Glomerular visceral epithelial cell (primary cell): ENCODE measurements around the gene AKTIP.

Experiments
- DNase-seq: peaks from one replicate; pipeline ENCODE4 v3.0.0-alpha.2; 2016; ENCODE audit errors: extremely low spot score

The AKTIP gene

DNA sequence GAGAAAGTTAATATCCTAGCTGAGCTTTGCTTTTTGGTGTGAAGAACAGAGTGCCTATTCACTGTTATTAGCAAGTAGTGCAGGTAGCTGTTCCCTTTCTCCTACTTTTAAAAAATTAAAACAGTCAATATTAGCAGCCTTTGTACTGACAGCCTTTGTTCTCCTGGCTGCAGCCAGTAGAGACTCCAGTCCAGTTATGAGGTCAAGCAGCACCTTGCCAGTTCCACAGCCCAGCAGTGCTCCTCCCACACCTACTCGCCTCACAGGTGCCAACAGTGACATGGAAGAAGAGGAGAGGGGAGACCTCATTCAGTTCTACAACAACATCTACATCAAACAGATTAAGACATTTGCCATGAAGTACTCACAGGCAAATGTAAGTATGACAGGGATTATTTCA is 22.6 kb downstream of the AKTIP start:
- DNase-seq = no peak

DNA sequence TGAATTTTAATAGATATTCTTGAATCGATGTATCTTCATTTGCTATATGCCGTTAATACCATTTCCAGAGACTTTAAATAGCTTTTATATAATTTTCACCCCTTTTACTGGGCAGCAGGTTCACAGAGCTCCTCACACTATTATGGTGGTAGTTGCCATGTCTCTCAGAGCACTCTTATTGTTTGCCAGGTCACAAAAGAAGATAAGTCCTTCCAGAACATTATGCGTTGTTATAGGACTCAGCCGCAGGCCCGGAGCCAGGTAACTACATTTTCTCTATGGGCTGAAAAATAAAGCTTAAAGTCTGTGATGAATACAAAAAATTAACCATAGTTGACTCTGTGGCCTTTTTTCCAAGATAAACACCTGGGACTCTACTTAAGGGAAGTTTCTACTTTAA is 24.0 kb downstream of the AKTIP start:
- DNase-seq = no peak

DNA sequence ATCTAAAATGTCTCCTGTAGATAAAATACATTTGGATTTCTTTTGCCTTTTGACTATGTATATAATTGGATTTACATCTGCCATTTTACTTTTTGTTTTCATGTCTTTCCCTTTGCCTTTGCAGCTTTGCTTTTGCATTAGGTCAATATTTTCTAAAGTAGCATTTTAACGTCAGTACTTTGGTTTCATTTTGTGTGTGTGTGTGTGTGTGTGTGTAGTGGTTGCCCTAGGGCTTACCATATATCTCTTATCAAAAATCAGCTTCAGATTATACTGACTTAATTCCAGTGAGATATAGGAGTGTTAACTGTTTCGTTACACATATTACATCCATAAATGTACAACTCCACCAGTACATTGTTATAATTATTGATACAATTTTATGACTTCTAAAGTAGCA is 26.1 kb downstream of the AKTIP start:
- DNase-seq = no peak

DNA sequence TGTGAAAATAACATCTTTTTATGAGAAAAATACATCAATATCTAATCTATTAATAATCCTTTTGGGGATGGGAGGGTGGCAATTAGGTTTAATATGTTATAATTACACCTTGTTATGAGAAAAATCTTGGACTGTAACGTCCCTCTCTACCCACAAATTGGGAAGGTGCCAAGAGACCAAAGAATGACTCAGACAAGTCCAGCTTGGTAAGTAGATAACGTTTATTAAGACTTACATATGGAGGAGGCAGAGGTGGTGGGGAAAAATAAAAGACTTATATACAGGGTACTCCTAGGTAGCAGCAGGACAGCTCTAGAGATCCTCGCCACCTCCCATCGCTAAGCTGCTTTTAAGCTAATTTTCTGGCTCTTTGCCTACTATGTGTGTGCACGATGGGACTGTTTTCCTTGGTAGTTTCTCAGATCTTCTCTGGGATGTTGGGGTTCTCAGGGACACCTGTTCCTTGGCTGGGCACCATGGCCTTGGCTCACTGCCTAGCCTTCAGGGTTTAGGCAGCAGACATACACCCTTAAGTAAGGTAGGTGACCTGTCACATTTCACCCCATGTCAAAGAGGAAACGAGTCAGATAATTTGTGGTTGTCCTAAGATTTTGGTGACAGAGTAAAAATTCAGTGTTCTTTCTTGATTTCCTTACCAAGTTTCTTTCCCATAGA is 37.3 kb downstream of the AKTIP start:
- peak; percentile 52 for DNase-seq

DNA sequence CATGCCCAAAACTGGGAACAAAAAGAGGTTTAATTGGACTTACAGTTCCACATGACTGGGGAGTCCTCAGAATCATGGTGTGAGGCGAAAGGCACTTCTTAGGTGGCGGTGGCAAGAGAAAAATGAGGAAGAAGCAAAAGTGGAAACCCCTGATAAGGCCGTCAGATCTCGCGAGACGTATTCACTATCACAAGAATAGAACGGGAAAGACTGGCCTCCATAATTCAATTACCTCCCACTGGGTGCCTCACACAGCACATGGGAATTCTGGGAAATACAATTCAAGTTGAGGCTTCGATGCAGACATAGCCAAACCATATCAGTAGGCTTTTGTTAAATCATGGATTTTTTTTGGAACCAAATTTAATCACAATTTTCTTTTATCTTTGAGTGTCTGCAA is 44.4 kb downstream of the AKTIP start:
- no peak for DNase-seq

DNA sequence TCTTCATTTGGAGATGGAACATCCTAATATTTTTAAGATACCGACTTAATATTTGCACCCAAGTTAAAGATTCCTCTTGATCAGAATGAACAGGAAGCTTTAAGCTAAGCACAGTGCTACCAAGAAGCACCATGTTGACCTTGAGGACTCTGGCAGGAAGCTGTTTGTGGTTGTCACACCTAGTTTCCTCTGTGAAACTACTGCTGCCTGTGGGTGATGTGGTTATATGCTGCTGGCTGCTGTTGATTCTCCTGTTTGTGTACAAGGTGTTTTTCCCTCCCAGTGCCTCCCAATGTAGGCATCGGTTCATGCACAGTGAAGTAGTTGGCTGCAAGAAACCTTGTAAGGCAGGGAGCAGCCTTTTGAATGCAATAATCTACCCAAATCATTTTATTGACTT is 45.3 kb downstream of the AKTIP start:
- no peak for DNase-seq

DNA sequence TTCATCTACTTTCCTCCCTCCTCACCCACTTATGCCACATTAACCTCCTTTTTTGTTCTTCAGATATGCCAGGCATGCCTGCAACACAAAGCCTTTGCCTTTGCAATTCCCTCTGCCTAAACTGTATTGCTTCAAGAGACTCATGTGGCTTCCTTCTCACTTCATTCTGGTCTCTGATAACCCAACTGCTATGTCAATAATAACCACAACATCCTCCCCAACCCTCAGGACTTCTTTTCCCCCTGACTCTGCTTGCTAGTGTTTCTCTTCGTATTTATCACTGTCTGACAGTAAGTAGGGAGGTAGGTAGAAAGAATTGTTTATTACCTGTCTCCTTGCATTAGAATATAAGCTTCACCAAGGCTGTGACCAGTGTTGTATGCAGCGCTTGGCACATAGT is 46.4 kb downstream of the AKTIP start:
- no peak for DNase-seq

DNA sequence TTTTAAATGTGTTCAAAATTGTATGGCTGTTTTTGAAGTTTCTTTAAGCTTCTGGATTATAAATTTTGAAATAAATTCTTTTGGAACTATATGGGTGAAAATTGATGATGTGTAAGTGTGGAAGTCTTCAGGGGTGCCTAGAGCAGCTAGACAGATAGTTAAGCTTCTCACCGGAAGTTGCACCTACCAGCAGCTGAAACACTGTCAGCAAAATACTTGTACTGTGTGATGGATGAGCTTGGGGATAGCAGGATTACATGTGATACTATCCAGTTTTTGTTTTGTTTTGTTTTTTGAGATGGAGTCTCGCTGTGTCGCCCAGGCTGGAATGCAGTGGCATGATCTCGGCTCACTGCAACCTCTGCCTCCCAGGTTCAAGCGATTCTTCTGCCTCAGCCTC is 49.1 kb downstream of the AKTIP start:
- DNase-seq = no peak

DNA sequence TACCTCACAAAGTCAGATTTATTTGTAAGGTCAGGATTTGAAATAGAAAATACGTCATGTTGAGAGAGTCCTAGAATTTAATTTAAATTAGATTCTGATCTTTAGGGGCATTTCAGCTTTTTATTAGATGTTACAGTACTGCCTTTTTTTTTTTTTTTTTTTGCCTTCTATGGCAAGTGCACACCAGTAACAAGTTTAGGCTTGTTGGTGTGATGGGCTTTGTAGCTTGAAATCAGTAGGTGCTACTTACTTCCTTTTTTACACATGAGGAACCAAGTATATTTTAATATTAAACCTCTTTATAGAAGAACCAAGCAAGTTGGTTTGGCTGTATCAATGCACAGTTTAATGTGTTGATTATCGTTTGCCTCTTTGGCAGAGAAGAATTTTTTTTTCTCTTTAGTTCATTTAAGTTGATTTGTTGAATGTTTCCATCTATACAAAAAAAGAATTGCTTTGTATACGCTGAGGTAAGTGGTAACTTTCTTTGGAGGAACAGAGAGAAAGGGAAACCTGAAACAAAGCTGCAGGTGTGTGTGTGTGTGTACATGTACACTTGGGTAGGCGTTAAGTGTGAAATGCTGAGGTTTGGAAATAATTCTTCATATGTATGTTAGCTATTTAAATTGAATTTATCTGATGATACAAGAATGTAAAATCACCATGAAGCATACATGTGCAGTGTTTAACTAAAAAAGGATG is 53.0 kb downstream of the AKTIP start:
- no peak for DNase-seq

DNA sequence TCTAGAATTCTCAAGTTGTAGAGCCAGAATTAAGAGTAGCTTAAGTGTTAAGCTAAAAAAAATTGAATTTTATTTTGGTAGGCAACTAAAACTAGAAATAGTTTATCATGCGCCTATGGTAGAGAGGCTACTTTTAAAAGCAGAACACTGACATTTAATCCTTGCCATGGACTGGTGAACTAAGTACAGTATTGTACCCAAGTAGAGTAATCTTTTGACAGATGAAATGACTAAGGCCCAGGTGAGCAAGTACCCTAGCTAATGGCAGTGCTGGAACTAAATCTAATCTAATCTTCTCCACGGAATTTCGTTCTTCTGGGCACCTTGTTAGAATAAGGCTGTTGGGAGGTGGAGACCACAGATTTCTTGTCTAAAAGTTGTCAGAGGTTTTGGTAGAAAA is 56.9 kb downstream of the AKTIP start:
- no peak for DNase-seq

DNA sequence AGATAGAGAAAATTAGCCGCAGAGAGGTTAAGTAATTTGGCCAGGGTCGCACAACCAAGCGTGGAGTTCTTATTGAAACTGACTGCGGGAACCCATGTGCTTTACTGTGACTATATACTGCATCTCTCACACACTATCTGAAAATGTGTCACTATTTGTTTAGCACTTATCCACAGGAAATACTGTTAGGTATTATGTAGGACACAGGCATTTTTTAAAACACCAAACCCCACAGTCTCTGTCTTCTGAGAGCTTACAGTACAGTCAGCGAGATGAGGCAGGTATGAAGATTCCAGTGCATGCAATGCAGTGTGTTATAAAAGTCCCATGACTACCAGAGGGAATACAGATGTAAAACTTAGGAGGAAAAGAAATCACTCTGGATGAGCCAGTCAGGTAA is 57.5 kb downstream of the AKTIP start:
- no peak for DNase-seq
